Stimulated activated CD4-positive, alpha-beta T cell treated with anti-CD3 and anti-CD28 coated beads, Interleukin-4, amount 100 ng/mL, for 1 hour (primary cell): Measurements from ENCODE around the gene EZH1.
"Not testable (repeated sequence)": the region's sequence is repeated elsewhere in the genome, so short reads cannot be mapped to it uniquely, and the experiment has no call there.

Experiments used
- DNase-seq: peaks from one replicate; pipeline ENCODE4 v3.0.0-alpha.2; 2020

EZH1 gene

DNA sequence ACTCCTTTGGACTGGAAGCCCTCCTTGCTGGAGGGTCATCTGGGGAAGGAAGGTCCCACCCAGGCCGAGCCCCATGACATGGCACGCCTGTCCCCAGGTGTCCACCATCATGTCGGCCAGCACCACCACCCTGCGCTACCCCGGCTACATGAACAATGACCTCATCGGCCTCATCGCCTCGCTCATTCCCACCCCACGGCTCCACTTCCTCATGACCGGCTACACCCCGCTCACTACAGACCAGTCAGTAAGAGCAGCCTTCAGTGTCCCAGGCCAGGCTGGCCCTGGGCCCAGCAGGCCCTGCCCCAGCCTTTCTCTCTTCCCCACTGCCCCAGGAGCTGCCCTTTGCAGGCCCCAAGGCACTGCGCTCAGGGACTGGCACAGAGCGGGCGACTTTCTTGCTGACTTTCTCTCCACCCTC is 79.2 kb downstream of the EZH1 start:
- DNase-seq, result no peak

DNA sequence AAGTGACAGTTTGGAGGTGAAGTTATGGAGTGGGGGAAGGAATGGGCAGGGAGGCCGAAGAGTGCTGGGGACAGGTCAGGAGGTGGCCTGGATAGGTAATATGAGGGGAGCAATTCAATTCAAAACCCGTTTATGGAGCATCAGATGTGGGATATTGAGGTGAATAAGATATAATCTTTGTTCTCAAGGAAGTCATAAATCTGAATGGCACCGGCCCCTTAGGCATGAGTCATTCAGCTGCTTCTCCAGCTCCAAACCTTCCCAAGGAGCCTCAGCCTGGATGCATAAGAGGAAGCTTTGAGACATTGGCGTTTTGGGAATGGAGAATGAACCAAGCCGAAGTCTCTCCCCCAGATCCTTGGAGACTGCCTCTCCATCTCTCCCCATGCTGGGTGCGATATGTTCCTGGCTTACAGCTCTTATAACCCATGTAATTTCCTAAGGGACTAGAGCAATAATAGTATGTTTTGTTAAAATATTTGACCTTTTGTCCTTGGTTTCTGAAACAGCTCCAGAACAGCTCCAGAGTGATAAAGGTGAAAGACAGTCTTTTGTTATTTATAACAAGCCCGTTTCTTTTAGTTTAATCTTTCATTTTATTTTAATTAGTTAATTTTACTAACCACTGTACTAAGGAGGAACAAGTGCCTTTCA is 84.0 kb downstream of the EZH1 start:
- DNase-seq, result no peak

DNA sequence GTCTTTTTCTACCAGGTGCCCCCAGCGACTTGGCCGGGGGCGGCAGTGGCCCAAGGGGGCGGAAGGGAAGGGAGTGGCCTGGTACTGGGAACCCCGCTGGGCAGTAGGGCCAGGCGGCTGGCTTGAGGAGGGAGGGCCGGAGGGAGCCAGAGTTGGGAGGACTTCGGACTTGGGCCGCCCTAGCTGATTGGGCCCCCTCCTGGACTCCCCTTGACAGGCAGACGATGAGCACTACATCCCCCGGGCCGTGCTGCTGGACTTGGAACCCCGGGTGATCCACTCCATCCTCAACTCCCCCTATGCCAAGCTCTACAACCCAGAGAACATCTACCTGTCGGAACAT is 84.9 kb downstream of the EZH1 start:
- DNase-seq, result not testable (repeated sequence)

DNA sequence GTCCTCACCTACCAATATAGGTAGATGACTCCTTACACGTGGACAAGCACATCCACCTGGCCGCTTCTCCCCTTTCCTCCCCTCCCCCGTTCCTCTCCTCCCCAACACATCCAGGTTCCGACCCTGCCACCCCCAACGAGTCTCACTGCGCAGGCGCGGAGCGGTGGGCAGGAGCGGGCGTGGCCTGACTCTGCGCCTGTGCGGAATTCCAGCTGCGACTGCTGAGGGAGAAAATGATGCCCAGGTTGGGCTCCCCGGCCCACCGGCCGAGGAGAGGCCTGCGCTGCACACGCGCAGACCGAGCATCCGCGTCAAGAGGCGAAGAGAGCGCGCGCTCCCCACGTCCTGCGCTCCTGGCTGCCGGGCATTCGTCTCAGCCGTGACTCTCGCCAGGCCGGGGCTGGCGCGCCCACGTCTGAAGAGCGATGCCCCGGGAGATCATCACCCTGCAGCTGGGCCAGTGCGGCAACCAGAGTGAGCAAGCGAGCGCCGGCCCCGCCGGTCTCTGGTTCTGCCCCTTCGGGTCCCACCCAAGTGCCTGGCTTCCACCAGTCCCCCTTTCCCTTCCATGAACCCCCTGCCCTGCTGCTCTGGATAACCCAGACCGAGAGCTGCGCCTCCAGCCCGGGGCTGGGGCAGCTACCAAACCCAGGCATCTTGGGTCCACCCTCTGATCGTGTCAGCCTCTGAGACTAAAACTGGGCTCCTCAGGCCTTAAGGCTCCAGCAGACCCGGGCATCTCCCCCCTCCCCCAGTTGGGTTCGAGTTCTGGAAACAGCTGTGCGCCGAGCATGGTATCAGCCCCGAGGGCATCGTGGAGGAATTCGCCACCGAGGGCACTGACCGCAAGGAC is 85.5 kb downstream of the EZH1 start, which contains the start of gene TUBG2:
Gene TUBG2, plus strand, starts transcription at position 206 of the 853 bp plus-strand sequence. Its CDS starts 220 bp downstream, at position 426.
- peak; percentile 82 for DNase-seq

DNA sequence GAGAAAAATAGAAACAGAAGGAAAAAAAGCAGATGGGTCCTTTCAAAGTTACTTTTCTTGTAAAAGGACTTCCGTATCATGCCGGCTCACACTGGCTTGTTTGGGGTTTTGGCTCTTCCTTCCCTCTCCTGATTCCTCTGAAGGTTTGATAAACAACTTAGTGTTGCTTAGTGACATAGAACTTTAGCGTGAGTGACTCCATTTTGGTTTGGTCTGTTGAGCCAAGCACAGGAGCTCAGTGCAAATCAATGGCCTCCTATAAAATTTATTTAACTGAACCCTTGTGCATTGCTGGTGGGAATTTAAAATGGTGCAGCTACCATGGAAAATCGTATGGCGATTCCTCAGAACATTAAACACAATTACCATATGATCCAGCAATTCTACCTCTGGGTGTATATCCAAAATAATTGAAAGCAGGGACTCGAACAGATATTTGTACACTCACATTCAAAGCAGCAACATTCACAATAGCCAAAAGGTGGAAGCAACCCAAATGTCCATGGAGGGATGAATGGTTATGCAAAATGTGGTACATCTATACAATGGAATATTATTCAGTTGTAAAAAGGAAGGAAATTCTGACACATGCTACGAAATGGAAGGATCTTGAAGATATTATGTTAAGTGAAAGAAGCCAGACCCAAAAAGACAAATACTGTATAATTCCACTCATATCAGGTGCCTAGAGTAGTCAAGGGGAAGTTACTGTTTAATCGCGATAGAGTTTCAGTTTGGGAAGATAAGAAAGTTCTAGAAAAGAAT is 86.8 kb downstream of the EZH1 start:
- DNase-seq, result no peak

DNA sequence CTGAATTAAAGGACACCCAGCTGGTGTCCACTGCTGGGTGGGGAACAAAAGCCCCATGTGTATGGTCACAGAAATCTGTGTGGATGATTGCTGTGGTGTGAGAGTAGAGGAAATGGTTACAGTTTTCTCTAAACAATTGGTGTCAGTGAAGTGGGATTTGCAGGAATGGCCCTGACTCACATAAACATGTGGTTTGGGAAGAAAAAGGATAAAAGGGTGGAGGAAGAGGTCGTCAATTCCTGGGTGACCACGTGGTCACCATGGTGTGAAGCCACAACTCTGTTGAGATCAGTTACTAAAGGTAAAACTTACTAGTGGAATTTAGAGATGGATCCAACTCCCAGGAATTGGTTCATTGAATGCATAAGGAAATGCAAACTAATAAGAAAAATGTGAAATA is 89.3 kb downstream of the EZH1 start:
- no peak for DNase-seq

DNA sequence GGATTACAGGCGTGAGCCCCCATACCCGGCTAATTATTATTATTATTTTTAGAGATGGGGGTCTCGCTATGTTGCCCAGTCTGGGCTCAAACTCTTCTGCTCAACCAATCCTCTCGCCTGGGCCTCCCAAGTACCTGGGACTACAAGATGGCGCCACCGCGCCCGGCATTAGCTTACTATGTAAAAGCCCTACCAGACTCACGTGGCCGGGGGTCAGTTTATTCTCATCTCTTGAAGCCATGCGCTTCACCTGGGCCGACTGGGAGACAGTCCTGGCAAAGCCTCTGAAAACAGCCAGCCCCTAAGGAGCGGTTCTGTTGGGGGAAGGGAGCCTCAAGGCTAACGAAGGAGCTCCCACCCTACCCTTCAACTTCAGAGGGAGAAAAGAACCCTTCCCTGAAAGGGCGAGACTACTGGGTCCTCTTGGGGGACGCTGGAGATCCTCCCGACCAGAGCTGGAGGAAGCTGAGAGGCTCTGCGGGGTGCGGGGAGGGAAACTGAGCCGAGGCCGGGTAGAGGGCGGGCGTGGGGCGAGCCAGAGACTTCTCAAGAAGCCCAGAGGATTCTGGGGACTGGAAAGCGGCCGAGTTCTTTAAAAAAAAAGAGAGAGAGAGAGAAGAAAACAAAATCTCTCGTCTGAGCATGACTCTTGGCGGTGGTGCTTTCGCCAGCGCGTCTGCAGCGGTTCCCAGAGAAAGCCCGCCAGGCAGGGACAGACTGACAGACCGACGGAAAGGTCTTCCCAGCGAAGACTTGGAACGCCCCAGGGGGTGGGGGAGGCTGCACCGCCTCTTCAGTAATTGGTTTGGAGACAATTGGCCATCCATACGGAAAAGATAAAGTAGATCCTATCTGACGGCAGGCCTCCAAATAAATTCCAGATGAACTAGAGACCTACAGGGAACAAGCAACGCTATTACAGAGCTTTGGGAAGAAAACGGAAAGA is 91.4 kb downstream of the EZH1 start:
- DNase-seq, result no peak

DNA sequence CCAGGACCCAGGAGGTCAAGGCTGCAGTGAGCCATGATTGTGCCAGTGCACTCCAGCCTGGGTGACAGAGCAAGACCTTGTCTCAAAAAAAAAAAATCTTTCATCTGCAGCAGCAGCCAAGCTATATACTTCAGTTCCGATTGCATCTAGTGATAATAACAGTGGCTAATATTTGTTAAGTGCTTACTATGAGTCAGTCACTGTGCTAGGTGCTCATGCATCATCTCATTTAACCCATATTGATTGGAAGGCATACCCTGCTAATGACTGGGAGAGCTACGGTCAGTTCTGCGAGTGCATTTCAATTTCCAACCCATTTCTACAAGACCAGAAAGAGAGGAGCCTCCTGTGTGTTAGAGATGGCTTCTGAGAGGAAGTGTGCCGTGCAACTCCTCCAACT is 93.4 kb downstream of the EZH1 start:
- no peak for DNase-seq
